Stromal cell of bone marrow (primary cell): ENCODE measurements around the gene ARHGEF19.
"Not testable (repeated sequence)": the region's sequence is repeated elsewhere in the genome, so short reads cannot be mapped to it uniquely, and the experiment has no call there.

Experiments used
- DNase-seq: peaks from one replicate; pipeline ENCODE4 v3.0.0-alpha.2; 2012; ENCODE audit warnings: low read depth

ARHGEF19 gene

GRCh38 chr1:16212251-16212961 is at the start of gene ARHGEF19:
Gene ARHGEF19 (minus strand): TSS chr1:16212652. CDS start chr1:16209054, 3,598 bp downstream.
- no peak for DNase-seq

- DNase-seq: no peak
These were observed 49.6 kb upstream of the ARHGEF19 start for GRCh38 chr1:16262067-16262466.

- no peak for DNase-seq
These were observed 48.4 kb upstream of the ARHGEF19 start for GRCh38 chr1:16260814-16261213.

GRCh38 chr1:16258591-16259135 is 46.2 kb upstream of the ARHGEF19 start:
- no peak for DNase-seq

- DNase-seq: no peak
These were observed 45.5 kb upstream of the ARHGEF19 start for GRCh38 chr1:16257968-16258367.

- DNase-seq: not testable (repeated sequence)
These were observed 45.1 kb upstream of the ARHGEF19 start for GRCh38 chr1:16257556-16257955.

GRCh38 chr1:16256478-16256877 is 44.0 kb upstream of the ARHGEF19 start:
- DNase-seq: no peak

- no peak for DNase-seq
These were observed 41.9 kb upstream of the ARHGEF19 start for GRCh38 chr1:16254263-16254928.

- no peak for DNase-seq
These were observed 41.0 kb upstream of the ARHGEF19 start for GRCh38 chr1:16253332-16253922.

- DNase-seq: no peak
These were observed 40.5 kb upstream of the ARHGEF19 start for GRCh38 chr1:16252912-16253311.

- DNase-seq: no peak
These were observed 38.9 kb upstream of the ARHGEF19 start for GRCh38 chr1:16251381-16251780.

- DNase-seq: no peak
These were observed 38.2 kb upstream of the ARHGEF19 start for GRCh38 chr1:16250524-16251251.

GRCh38 chr1:16249596-16250241 is 37.3 kb upstream of the ARHGEF19 start:
- peak; percentile 83 for DNase-seq

GRCh38 chr1:16248603-16249516 is 36.4 kb upstream of the ARHGEF19 start:
- DNase-seq: peak; percentile 63

- no peak for DNase-seq
These were observed 35.6 kb upstream of the ARHGEF19 start for GRCh38 chr1:16248007-16248436.

- DNase-seq: no peak
These were observed 35.0 kb upstream of the ARHGEF19 start for GRCh38 chr1:16247441-16247840.

GRCh38 chr1:16246961-16247360 is 34.5 kb upstream of the ARHGEF19 start:
- DNase-seq: no peak

GRCh38 chr1:16246239-16246638 is 33.8 kb upstream of the ARHGEF19 start:
- not testable (repeated sequence) for DNase-seq

GRCh38 chr1:16245476-16246196 is 33.2 kb upstream of the ARHGEF19 start:
- no peak for DNase-seq
